ENCODE data around the gene UBAP2L.
"Not testable (repeated sequence)": the region's sequence is repeated elsewhere in the genome, so short reads cannot be mapped to it uniquely, and the experiment has no call there.

The UBAP2L gene

DNA sequence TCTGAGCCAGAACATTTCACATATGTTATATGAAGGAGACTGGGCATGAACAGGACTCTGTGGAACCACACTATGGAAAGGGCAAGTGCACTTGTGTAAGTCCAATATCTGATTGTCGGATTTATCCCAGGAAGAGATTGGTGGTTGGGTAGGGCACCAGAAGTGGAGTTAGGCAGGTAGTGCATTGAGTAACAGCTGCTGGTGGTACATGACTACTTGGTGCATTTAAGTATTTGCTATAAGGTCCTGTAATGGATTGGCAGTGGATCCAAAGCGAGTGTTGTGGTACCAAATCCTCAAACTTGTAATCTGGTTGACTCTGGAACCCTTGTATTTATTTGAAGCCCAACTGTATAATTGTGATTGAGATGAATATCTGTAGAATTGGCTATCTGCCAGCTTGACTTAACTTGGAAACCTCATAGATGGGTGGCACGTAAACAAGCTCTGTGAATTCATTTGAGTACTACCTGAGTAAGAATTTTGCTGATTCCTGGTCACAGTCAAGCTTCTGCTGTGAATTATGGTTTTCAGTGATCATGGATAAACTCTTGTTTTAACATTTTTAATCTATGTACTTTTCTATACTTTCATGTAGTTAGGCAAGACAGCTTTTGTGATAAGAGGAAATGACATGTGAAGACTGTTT, 21.1 kb downstream of the UBAP2L start:
- no peak for DNase-seq

DNA sequence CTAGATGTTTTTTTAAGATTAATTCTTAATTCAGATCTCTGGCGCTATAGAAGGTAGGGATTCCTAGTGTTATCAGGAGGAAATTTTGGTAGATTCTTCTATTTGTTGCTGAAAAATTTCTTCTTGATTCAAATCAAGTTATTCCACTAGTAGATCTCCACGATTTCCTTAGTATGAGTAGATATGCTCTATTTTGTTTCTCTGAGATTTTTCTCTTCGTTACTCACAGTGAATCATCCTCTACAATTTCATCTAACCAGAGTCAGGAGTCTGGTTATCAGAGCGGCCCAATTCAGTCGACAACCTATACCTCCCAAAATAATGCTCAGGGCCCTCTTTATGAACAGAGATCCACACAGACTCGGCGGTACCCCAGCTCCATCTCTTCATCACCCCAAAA, 32.9 kb downstream of the UBAP2L start:
- DNase-seq = no peak

DNA sequence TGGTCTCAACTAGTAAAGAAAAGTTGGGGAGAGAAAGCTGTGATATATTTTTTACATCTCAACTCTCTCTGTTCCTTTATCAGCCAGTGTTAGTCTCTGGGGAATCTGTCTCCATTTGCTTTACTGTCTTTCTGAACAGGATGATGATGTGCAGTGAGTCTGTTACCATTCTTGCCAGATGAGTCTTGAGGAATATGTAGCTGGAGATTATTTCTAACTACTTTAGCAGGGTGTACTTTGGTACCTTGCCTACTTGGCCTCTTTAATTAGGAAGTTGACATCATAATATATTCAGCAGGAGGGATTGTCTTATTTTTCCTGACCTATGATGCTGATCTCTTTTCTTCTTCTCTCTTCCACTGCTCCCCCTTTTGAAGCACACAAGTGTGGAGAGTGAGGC, 35.9 kb downstream of the UBAP2L start:
- no peak for DNase-seq

- no peak for DNase-seq
Measured at GRCh38 chr1:154258784-154259183, 38.0 kb downstream of the UBAP2L start.

DNA sequence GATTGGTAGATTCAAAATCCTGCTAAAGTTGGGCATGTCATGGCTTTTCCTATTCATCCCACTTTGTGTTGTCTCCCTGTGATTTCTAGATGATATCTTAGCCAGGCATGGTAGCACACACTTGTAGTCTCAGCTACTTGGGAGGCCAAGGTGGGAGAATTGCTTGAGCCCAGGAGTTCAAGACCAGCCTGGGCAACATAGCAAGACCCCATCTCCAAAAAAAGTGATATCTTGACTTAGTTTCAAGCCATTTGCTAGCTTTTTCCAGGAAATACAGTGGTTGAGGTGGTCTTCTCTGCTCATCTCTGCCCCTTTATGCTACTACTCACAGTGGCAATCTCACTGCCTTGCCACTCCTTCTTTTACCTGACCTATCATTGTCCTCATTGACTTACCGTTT, 39.4 kb downstream of the UBAP2L start:
- DNase-seq = no peak

DNA sequence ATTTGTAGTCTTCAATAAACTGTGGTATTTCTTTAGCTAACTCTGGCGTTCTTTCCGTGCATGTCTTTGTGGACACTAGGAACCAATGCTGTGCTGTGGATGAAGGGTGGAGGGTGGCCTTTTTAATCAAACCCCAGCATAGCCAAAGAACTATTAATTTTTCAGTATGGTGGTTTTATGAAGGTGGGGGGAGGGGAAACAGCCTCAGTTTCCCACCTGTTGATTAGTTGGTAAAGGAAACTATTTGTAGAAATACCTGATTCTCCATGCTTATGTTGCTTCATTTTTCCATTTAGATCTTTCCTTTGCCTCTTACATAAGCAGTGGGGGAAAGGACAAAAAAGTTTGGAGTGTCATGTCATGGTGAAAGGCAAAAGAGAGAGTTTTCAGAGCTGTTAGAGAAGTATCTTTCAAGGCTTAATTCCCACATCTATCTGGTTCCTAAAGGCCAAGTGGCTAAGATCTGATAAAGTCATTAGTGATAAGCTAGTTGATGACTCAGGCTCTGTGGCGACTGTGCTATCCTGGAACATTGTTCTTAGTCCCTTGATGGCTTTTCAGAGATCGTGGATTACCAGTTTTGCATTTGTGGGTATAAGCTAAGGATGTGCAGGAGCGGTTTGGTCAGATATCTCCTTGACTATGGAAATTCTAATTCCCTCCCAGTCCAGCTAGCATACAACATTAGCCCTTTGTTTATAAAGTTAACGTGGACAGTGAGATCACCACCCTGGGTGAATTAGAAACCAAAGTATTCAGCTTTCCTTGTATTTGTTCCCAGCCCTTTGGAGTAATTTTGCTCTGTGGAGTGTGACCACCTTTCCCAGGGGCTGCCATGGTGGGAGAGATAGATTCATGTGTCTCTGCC, 42.9 kb downstream of the UBAP2L start:
- no peak for DNase-seq

GRCh38 chr1:154264454-154264853, 43.7 kb downstream of the UBAP2L start:
- no peak for DNase-seq

DNA sequence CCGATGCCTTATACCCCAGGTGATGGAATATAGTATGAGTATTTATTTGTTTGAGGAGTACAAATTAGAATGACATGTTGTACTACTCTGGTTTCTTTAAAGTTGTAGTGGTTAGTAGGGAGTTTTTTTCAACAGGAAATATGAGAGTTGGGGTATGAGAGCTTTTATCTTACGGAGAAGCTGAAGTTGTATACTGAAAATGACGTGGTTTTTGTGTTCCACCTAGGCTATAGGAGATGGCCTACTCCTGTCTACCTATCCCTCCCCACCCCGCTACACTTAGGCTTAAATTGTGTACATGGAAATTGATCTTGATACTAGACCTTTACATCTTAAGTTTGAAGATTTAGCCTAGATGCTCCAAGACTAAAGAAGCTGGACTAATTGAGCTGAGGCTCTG, 44.8 kb downstream of the UBAP2L start:
- DNase-seq = no peak

GRCh38 chr1:154270833-154271232, 50.1 kb downstream of the UBAP2L start:
- DNase-seq = no peak

DNA sequence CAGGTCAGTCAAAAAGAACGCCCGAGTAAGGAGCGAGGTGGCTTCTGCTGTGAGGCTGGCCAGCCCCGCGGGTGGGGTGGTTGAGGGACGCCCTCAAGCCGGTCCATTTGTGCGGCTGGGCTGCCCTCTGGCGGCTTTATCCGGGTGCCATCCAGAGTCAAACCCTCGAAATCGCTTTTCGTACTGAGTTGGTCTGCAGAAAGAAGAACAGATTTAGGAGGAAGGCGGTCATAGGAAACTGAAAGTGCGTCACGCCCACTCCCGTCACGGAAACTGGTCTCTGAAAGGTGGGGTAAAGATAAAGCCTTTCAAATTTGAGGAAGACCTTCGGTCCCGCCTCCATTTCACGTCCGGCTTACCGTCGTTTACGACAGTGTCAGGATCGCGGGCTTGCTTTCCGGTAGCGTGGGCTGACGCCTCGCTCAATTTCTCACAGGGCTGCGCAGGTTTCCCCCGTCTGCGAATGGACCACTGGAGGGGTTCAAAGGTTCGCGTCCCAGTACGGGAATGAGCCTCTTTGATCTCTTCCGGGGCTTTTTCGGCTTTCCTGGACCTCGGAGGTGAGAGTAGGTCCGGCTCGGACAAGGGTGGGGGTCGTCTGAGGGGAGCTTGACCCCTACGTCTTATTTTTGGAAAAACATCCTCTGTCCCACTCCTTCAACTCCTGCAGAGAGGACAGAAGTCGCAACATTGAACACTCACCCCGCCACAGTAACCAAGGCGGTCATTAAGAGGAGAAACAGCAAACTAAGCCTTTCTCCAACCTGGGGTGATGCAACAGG, 51.7 kb downstream of the UBAP2L start, which contains the start of gene HAX1:
TSS of gene HAX1 (plus strand) at position 413 of the 782 bp plus-strand sequence. CDS start at position 508, 95 bp downstream.
- DNase-seq = peak; percentile 91

- DNase-seq = no peak
Measured at GRCh38 chr1:154272999-154273563, 52.3 kb downstream of the UBAP2L start.

DNA sequence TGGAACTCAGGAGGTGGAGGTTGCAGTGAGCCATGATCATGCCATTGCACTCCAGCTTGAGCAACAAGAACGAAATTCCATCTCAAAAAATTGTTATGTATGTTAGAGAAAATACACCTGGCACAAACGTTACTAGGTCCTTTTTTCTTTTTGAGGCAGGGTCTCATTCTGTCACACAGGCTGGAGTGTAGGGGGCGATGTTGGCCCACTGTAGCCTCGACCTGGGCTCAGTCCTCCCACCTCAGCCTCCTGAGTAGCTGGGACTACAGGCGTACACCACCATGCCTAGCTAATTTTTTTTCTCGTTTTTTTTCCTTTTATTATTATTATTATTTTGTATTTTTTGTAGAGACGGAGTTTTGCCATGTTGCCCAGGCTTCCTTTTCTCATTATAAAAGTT, 56.0 kb downstream of the UBAP2L start:
- DNase-seq = no peak

GRCh38 chr1:154287591-154287990, 66.8 kb downstream of the UBAP2L start:
- DNase-seq = not testable (repeated sequence)

DNA sequence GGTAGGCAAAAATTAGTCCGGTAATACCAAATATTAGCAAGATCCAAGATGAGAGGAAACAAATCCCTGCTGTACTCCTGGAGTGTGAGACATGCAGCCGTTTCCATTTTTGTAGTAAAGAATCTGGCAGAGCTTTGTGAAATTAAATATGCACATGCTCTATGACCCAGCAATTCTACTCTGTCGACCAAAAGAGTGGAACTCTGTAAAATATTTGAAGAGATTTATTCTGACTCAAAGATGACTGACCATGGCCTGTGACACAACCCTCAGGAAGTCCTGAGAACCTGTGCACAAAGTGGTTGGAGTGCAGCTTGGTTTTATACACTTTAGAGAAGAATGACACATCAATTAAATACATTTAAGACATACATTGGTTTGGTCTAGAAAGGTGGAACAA, 67.9 kb downstream of the UBAP2L start:
- no peak for DNase-seq

GRCh38 chr1:154290921-154291320, 70.2 kb downstream of the UBAP2L start:
- DNase-seq = no peak

- no peak for DNase-seq
Measured at GRCh38 chr1:154295408-154296235, 74.9 kb downstream of the UBAP2L start.

- DNase-seq = no peak
Measured at GRCh38 chr1:154301582-154301981, 80.8 kb downstream of the UBAP2L start.

DNA sequence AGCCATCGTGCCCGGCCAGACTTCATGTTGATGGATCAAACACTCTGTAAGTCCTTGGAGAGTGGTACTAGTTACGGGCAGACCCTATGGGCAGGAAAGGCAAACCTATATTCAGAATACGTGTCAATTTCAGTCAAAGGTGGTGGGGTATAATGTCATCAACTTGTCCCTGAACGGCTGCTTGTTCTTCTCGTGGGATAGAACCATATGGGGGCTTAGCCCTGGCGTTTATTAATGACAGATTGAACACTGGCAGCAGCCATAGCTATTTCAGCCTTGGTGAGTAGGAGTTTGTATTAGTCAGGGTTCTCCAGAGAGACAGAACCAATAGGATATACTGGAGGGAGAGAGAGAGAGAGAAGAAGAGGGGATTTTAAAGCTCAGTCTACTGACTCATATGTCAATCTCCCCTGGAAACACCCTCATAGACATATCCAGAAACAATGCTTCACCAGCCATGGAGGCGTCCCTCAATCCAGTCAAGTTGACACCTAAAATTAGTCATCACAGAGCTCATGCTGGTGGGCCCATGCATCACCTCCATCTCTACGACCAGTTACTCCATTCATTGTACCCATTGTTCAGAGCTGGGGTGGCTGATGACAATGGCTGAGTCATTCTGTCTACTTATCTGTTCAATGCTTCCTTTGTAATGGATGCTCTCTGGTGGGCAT, 84.0 kb downstream of the UBAP2L start:
- DNase-seq = no peak

DNA sequence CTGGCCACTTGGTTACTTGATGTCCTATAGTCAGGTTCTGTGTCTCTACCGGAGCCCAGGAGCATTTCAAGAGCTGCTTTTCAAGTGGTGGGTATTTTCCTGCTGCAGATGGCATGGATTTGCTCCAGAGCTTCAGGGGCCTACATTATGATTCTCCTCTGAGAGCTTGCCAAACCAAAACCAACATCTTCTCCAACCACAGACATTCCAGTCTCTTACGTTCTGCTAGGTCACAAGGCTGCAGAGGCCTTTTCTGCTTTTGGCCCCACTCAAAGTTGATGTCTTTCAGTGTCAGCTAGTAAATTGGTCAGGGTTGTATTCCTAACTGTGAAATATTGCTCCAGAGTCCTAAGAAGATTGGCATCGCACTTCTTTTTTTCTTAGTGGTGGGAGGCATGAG, 85.4 kb downstream of the UBAP2L start:
- no peak for DNase-seq

- DNase-seq = not testable (repeated sequence)
Measured at GRCh38 chr1:154307670-154308270, 87.0 kb downstream of the UBAP2L start.

GRCh38 chr1:154309136-154309535, 88.4 kb downstream of the UBAP2L start:
- DNase-seq = not testable (repeated sequence)

Data from NCI-H510A treated with DMSO at 0.1 percent for 48 hours (cell line).